GM18870 (cell line): Measurements from ENCODE around the gene FAM81A.
"Not testable (repeated sequence)": the region's sequence is repeated elsewhere in the genome, so short reads cannot be mapped to it uniquely, and the experiment has no call there.

Source experiments
- ATAC-seq: cut with Tn5 transposase; IDR thresholded peaks from one replicate; pipeline ENCODE4 v1.9.1; 2021; ENCODE audit warnings: moderate library complexity; ENCODE audit not compliant: unreplicated experiment

The FAM81A gene

DNA sequence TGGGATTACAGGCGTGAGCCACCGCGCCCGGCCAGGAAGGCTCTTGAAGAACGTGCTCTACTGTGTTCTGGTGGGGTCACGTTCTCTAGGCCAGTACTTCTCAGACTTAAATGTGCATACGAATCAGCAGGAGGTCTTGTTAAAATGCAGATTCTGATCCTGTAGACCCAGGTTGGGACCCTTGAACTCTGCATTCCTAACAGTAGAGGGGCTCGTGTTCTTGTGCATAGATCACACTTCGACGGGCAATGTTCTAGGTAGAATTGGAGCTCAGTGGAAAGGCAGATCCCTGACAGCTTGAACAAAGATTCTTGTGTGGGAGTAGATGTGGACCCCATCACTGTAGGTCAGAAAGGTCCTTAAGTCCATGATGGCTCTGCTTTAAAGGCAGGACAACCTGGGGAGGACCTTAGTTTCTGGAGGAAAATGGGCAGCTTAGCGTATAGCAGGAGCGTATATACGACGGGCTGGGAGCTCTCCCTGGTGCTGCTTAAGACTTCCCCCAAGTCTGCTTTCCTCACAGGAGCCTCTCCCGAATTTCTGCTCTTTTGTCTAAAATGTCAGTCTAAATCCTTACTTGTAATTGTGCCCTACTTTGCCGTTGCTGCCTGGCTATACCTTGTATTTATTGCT is 16.9 kb upstream of the FAM81A start:
- no peak for ATAC-seq

DNA sequence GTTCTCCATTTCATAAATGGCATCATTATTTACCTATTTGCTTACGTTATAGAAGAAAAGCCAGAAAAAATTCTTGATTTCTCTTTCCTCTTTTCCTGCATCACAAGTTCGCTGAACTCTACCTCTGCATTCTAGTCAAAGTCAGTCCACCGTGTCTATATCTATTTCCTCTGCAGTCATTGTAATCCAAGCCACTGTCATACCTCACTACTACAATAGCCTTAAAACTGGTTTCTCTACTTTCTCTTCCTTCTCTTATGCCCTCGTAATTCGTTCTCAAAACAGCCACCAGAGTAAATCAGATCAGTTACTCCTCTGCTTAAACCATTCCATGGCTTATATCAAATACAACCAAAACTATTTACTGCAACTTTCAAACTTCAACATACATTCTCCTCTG is 13.4 kb upstream of the FAM81A start:
- no peak for ATAC-seq

DNA sequence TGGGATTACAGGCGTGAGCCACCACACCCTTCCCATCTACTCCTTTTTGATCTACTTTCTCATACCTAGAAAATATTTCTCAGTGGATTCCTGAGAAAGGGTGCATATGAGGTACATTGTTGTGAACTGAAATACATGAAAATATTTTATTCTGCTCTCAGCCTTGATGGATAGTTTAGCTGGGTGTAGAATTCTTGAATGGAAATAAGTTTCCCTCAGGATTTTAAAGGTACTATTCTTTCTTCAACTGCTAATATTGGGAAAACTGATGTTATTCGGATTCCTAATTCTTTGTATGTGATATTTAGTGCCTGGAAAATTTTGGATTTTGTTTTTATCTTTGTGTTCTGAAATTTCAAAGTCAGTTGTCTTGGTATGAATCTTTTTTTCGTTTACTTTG is 9.1 kb upstream of the FAM81A start:
- not testable (repeated sequence) for ATAC-seq

DNA sequence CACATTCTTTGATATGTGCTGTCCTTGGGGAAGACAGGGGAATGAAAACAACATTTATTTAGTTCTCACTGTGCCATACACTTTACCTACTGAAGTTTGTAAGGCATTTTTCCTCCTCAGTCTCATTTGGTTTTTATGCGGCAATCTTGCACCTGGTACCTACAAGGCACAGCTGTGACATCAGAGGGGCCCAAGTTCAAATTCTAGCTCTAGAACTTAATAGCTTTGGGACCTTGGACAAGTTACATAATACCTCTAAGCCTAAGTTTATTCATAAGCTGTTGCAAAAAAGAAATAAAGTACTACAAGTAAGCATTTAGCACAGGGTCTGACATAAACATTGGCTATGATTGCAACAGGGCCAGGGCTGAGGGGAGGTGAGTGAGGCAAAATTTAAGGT is 5.6 kb upstream of the FAM81A start:
- no peak for ATAC-seq

DNA sequence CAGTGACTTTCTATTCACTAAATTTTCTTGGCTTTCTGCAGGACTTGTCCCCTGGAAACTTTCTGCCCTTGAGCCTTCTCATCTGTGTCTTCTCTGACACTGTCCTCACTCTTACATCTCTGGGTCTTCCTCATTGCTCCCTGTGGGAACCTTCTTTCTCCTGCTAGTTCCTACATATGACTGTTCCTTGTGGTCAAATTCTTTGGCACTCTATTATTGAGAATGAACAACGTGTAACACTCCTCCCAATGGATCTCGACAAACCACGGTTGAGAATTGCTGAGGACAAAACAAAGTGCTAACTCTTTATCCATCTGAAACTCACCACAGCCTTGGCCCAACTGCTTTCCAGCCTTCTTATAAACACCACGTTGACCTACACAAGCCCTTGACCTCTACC is 3.5 kb upstream of the FAM81A start:
- no peak for ATAC-seq

DNA sequence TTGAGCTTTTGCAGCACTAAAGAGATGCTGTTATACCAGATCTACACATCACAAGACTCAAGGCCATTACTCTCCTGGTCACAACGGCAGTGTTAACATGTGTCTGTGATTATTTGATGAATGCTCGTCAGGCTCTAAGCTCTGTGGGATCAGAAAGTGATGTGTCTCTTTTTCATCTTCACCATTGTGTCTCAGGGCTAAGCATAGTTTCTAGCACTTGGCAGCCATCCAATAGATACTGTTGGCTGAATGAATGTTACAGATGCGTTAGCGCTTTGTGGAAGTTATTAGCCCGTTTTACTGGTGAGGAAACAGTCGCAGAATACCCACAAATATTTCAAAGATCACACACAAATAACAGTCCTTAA is 1.2 kb upstream of the FAM81A start:
- no peak for ATAC-seq

DNA sequence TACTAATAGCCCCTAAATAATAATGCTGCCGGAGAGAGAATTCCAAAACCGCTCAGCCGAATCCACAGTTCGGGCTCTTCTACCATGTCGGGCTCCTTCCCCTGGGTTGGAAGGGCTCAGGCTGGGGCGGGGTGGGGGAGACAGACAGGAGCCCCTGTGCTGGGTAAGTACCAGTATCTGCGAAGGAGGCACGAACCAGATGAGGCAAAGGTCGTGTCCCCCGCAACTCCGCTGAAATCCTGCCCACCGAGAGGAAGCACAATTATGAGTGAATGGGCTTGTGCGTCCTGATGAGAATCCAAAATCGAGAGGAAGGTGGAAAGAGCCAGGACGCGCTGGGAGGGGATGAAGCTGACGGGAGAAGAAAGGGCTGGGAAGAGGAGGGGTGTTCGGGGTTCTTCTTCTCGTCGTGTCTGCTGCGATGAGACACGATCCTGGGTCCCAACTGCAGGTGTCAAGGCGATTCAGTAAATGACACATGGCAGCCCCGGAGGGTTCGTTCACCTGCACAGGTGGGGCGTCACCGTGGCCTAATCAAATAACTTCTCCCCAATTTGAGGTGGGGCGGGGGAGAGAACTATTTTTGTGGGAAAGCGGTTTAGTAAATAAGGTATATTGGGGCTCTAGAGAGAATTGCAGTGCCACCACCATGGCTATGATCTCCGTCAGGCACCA is 707 bp upstream of the FAM81A start:
- ATAC-seq = no peak

DNA sequence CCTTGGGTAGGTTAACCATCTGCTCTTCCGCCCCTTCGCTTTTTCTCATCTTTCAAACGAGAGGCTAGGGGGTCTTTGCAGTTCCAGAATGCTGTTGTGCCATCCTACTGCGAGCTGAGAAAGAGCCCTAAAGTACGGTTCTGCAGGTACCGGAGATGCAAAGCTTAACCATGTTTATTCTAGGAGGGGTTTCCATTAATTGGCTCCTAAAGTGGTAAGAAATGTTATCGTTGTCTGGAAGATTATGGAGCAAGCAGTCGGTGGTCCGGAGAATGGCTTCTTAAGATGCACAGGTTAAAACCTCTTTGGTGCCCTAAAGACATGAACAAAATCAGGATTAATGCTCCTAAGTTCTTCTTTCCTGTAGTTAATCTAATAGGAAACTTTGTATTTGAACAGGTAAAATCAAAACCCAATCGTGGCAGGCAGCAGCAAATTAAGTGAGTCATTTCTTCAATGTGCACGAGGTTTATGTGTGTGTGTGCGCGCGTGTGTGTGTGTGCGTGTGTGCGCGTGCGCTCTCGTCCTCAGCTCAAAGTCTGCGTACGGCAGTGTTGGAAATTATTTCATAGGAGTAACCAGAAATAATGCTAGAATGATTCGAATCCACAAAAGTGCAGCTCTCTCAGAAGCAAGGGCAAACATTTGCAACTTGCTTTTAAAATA is 772 bp downstream of the FAM81A start:
- no peak for ATAC-seq

DNA sequence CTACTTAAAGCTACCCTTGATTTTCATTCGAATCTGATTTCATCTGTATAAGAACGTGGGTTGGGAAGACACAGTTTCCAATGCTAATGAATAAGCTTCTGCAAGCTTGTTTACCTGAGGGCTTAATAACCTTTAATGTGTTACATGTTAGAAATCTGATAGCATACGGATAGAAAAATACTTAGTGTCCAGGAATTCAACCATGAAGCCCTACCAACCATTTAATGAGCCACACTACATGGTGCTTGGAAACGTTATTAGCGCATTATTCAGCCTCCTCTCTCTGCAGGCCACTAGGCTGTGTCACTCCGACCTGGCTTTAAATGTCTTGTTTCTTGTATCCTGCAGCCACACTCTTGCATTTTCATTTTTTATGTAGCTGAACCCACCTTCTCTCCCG is 1.6 kb downstream of the FAM81A start:
- ATAC-seq = no peak

DNA sequence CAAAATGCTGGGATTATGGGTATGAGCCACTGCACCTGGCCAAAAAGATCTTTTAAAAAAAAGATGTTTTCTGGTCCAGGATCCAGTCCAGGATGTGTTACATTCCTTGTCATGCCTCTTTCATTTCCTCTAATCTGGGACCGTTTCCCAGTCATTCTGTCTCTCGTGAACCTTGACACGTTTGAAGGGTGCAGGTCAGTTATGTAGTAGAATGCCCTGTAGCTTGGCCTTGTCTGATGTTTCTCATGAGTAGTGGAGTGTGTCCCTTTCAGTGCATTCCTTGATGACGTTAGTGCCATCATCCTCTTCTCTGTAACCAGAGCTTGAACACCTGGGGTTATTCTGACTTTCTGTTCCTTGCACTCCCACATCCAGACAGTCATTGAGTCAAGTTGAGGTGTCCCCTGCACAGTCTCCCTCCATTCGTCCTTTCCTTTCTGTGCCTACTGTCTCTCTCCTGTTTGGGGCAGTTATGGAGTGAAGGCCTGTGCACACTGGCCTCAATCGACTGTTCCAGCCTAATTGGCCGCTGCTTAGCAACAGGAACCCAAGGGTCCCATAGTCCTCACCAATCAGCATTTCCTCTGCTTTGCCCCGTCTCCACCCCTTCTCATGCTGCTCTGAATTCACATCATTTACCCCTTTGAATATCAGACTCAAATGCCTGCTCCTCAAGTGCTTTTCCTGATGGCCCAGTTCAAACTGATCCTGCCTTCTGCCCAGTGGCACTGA is 5.5 kb downstream of the FAM81A start:
- ATAC-seq = no peak

DNA sequence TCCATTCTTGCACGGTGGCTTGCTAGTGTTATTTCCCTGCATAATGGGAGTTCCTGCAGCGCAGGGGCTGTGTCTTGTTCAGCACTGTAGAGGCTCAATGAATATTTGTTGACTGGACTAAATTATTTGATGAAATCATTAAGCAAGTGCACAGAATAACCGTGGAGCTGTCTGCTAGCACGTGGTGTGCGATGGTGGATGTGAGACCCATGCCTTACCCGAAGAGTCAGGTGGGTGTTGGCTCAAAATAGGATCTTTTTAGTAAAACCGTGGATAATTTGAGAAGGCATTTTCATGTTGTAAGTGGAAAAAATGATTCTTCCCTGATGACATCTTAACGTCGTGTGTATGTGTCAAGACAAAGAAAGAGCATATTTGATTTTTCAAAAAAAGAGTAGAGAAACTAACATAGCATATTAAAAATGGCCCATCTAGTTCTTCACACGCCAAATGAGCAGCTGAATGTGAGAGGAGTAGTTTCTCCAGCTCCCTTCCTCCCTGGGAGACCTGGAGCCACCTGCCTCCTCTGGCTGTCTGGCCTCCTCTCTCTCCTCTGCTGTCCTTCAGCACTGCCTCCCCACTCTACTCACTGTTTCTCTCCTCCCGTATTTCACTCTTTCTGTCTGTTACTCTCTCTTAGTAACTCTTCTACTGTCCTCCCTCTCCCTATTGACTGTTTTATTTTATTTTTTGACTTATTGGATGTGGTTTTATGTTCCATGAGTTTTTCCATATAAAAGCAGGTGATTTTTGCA is 6.3 kb downstream of the FAM81A start:
- no peak for ATAC-seq

DNA sequence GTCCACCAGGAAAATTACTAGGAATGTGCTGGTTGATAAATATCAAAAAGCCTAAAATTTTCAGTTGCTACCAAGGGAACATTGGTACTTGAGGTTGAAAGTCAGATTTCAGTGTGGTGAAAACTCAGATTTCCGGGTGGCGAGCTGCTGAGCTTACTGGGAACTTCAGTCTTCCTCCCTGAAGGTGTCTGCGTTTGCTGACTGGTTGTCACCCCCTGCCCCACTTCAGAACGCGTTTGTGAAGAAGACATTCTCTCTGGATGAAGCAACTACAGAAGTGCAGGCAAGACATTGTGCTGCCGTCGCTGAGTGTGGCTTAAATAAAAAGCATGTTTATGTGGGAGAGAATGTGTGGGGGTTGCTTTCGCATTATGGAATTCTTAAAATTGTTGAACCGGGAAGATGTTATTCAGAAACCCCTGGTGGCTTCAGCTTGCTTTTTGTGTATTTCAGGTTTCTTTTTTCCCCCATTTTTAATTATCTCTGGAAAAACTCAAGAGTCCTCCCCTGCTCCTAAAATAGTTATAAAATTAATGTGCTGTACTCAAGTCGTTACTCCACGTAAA is 7.1 kb downstream of the FAM81A start:
- no peak for ATAC-seq

DNA sequence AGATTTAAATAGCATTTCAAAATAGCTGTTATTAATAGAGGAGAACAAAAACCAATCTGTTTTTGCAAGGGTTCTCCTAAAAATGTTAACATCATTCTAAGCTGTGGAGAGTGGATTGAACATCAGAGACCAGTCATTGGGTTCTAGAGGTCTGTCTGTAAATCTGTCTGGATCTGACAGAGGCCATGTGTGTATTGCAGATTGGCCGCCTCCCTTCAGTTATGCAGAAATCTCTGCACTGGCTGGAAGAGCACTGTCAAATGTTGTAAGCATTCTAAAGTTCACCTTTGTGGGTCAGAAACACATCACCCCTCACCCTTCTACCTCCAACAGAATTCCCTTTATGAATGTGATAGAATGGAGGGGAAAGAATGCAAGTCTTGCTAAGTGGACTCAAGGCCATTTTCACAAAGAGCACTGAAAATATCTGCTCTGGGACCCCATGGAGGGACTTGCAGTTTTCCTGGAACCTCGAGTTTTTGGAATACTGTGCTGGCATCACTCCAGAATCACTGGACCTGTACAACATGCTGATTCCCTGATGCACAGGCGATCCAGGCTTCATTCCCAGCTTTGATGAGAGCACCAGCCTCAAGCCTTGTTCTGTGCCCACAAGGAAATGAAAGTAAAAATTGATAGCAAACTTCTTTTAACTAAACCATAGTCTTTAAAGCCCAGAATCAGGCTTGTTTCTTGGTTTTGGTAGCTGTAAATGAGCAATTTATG is 8.4 kb downstream of the FAM81A start:
- ATAC-seq = no peak

DNA sequence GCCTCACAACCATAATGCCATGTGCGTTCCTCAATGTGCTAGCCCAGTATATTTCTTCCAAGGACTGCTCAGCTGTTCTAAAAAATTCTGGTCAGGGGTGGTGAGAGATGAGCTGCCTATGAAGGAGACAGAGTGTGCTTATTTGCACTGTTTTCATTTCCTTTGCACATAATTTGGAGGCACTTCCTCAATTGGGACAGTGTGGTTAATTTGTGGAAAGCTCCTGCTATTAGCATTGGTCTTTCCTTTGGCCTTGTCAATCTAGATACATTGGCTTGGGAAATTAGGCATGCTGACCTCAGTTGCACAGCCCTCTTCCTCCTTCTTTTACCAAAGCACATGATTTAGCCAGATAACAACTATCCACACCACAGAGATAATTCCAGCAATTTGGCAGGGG is 9.4 kb downstream of the FAM81A start:
- no peak for ATAC-seq

DNA sequence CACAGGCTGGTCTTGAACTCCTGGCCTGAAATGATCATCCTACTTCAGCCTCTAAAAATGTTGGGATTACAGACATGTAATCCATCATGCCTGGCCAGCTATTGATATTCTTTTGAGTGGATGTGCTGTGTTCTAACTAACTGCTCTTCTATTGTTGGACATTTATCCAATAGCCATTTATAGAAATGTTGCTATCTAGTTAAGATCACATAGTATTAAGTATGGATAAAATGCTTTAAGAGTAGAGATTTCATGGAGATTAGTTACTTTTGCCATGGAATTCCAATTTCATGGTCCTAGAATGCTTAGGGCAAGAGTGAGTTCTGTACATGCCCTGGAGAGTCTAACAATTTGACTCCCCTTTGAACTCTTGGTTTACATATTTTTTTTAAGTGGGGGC is 10.9 kb downstream of the FAM81A start:
- ATAC-seq = no peak

DNA sequence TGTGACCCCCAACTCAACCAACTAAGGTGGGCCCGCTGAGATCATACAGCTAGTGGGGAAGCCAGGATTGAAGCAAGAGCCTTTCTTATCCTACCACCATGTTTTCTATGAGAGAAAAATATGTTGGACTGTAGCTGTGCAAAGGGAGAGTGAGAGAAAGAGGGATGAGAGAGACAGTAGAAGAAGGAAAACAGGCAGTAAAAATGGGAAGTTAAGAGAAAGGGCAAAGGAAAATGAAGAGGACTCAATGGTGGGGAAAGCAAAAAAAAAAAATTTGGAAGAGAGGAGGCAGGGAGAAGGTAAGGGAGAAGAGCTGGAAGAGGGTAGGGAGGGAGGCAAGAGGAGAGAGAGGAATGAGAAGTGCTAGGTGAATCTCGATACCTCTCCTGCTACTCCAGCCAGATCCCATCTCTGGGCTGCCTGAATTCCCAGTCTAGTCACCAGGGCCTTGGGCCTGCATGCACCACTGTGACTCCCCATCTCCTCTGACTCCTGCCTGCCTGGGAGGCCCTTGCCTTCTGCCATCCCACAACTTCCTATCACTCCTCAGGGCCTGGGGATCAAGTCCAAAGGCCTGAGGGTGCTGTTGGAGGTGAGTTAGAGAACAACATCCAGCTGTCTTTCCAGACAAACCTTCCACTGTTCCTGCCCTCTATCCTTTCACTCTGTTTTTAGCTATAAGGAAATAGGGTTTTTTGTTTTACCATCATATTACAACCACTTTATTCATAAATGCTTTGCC is 15.7 kb downstream of the FAM81A start:
- ATAC-seq = no peak

DNA sequence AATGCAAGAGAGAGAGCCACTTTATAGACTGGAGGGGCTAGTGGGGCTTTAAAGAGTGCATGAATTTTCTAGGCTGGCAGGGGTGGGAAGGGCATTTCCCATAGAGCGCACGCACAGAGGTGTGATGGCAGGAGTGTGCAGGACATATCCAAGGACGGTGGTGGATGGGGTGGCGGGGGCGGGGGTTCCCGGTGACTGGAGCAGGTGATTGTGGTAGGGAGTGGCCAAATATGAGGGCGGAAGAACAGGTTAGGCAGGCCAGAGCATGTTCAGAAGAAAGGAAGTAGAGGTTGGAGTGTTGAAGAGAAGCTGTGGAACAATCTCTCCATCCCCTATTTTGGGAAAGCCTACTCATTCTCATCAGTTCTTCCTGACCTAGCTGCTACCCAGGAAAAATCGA is 18.1 kb downstream of the FAM81A start:
- ATAC-seq = no peak

DNA sequence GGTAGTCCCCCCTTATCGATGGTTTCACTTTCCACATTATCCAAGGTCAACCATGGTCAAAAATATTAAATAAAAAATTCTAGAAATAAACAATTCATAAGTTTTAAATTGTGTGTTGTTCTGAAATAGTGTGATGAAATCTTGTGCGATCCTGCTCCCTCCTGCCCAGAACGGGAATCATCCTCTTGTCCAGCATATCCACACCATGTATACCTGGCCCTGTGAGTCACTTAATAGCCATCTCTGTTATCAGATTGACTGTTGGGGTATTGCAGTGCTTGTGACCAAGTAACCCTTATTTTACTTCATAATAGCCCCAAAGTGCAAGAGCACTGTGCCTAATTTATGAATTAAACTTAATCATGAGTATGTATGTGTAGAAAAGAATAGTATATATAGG is 19.1 kb downstream of the FAM81A start:
- no peak for ATAC-seq

DNA sequence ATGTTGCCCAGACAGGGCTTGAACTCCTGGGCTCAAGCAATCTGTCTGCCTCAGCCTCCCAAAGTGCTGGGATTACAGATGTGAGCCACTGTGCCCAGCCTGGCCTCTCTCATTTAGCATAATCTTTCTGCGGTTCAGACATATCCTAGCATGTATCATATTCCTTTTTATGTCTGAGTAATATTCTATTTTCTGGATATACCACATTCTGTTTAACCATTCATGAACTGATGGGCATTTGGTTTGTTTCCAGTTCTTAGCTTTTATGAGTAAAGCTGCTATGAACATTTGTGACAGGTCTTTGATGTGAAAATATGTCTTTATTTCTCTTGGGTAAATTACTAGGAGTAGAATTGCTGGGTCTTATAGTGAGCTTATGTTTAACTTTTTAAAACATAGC is 23.5 kb downstream of the FAM81A start:
- ATAC-seq = no peak

DNA sequence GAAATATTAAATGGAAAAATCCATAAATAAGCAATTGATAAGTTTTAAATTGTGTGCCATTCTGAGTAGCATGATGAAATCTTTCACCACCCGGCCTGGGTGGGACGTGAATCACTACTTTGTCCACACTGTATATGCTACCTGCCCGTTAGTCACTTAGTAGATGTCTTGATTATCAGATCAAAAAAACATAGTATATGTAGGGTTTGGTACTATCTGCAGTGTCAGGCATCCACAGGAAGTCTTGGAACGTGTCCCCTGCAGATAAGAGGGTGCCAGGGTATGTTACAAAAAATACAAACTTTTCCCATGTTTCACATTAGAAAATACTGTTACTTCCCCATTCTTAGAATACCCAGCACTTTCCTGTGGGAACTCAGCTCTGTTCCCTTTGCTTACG is 35.2 kb downstream of the FAM81A start:
- no peak for ATAC-seq
